GM19023 (cell line): ENCODE data around the gene PGAM2.
A peak's percentile ranks its signal among the peaks of the same experiment; 100 is the strongest.

Source experiments
- ATAC-seq: cut with Tn5 transposase; IDR thresholded peaks from one replicate; pipeline ENCODE4 v1.9.1; 2021; ENCODE audit warnings: mild to moderate bottlenecking, moderate library complexity; ENCODE audit not compliant: unreplicated experiment

The PGAM2 gene

GRCh38 chr7:44086627-44087026 is 21.3 kb upstream of the PGAM2 start:
- ATAC-seq = no peak

GRCh38 chr7:44085546-44085945 is 20.2 kb upstream of the PGAM2 start:
- ATAC-seq = no peak

GRCh38 chr7:44084701-44085100 is 19.3 kb upstream of the PGAM2 start:
- ATAC-seq = no peak

- ATAC-seq = no peak
These were observed 18.4 kb upstream of the PGAM2 start for GRCh38 chr7:44083796-44084195.

GRCh38 chr7:44082541-44083207 is 17.3 kb upstream of the PGAM2 start:
- peak; percentile 93 for ATAC-seq

GRCh38 chr7:44081266-44081748 is 15.9 kb upstream of the PGAM2 start:
- no peak for ATAC-seq

- no peak for ATAC-seq
These were observed 15.4 kb upstream of the PGAM2 start for GRCh38 chr7:44080686-44081265.

GRCh38 chr7:44080118-44080517 is 14.8 kb upstream of the PGAM2 start:
- no peak for ATAC-seq

GRCh38 chr7:44079331-44080021 is 14.1 kb upstream of the PGAM2 start:
- ATAC-seq = no peak

- ATAC-seq = no peak
These were observed 13.2 kb upstream of the PGAM2 start for GRCh38 chr7:44078521-44078920.

GRCh38 chr7:44077681-44078091 is 12.3 kb upstream of the PGAM2 start:
- ATAC-seq = no peak

GRCh38 chr7:44077061-44077460 is 11.7 kb upstream of the PGAM2 start:
- no peak for ATAC-seq

GRCh38 chr7:44076101-44076895 is 10.9 kb upstream of the PGAM2 start:
- ATAC-seq = no peak

GRCh38 chr7:44075296-44076075 is 10.1 kb upstream of the PGAM2 start:
- ATAC-seq = no peak

GRCh38 chr7:44074349-44074695 is 9.0 kb upstream of the PGAM2 start:
- no peak for ATAC-seq

GRCh38 chr7:44073664-44074348 is 8.4 kb upstream of the PGAM2 start:
- ATAC-seq = no peak

- ATAC-seq = no peak
These were observed 7.2 kb upstream of the PGAM2 start for GRCh38 chr7:44072364-44073231.

- no peak for ATAC-seq
These were observed 6.5 kb upstream of the PGAM2 start for GRCh38 chr7:44071726-44072363.

GRCh38 chr7:44068054-44068453 is 2.7 kb upstream of the PGAM2 start:
- no peak for ATAC-seq
